GM23338 (cell line): ENCODE measurements around the gene ZNF20. TPM values are rescaled to one million over a fixed set of nuclear protein-coding genes. Genes with fewer than 3 reads are reported as not detected.

Experiments
- ATAC-seq: fragments of 200-7000 bp; cut with Tn5 transposase; 3 replicates; pipeline ENCODE4 v1.9.1; 2020
- DNase-seq: peaks from one replicate; pipeline ENCODE4 v3.0.0-alpha.2; 2015; ENCODE audit warnings: low spot score
- H2AFZ ChIP-seq: fragments of 200-600 bp; sonication (generic); 2 replicates; pipeline ENCODE4 v1.8.0; 2016; ENCODE audit warnings: antibody characterized with exemption, mild to moderate bottlenecking, moderate library complexity
- H3F3A ChIP-seq: fragments of 200-600 bp; sonication (generic); replicated peaks from 2 replicates; pipeline ENCODE4 v1.8.0; 2017; ENCODE audit warnings: antibody characterized with exemption, mixed run types, low read depth
- H3K27ac ChIP-seq: fragments of 200-600 bp; sonication (generic); 2 replicates; pipeline ENCODE4 v1.6.1; 2016; ENCODE audit warnings: low read depth
- H3K27me3 ChIP-seq: fragments of 200-600 bp; sonication (generic); 2 replicates; pipeline ENCODE4 v1.8.0; 2016; ENCODE audit warnings: mild to moderate bottlenecking, mixed run types, moderate library complexity; ENCODE audit not compliant: insufficient read depth
- H3K36me3 ChIP-seq: fragments of 200-600 bp; sonication (generic); 2 replicates; pipeline ENCODE4 v1.8.0; 2016; ENCODE audit warnings: mild to moderate bottlenecking; ENCODE audit not compliant: insufficient read depth
- H3K4me1 ChIP-seq: fragments of 200-600 bp; sonication (generic); 2 replicates; pipeline ENCODE4 v1.8.0; 2016; ENCODE audit warnings: mild to moderate bottlenecking, moderate library complexity; ENCODE audit not compliant: insufficient read depth
- H3K4me2 ChIP-seq: fragments of 200-600 bp; sonication (generic); 2 replicates; pipeline ENCODE4 v1.7.1; 2017; ENCODE audit warnings: mixed run types
- H3K4me3 ChIP-seq: fragments of 200-600 bp; sonication (generic); 2 replicates; pipeline ENCODE4 v1.6.1; 2016; ENCODE audit warnings: mixed run types
- H3K79me2 ChIP-seq: fragments of 200-600 bp; sonication (generic); replicated peaks from 2 replicates; pipeline ENCODE4 v1.8.0; 2017; ENCODE audit warnings: mild to moderate bottlenecking; ENCODE audit not compliant: insufficient read depth
- H3K9me2 ChIP-seq: fragments of 200-600 bp; sonication (generic); 2 replicates; pipeline ENCODE4 v1.8.0; 2017; ENCODE audit not compliant: insufficient read depth
- H4K20me1 ChIP-seq: fragments of 200-600 bp; sonication (generic); replicated peaks from 2 replicates; pipeline ENCODE4 v1.8.0; 2017; ENCODE audit warnings: mild to moderate bottlenecking; ENCODE audit not compliant: insufficient read depth
- H3K27ac Mint-ChIP-seq: 2 replicates; pipeline ENCODE4 v1.8.0; 2020; ENCODE audit warnings: inconsistent platforms, mild to moderate bottlenecking, moderate library complexity, mixed read lengths
- H3K27me3 Mint-ChIP-seq: 3 replicates; pipeline ENCODE4 v1.8.0; 2022; ENCODE audit warnings: low read depth, mild to moderate bottlenecking, moderate library complexity, mixed read lengths, inconsistent platforms; ENCODE audit not compliant: insufficient read depth, poor library complexity
- H3K36me3 Mint-ChIP-seq: 3 replicates; pipeline ENCODE4 v1.8.0; 2021; ENCODE audit warnings: low read depth, mild to moderate bottlenecking, inconsistent platforms, moderate library complexity, mixed read lengths
- H3K4me1 Mint-ChIP-seq: 3 replicates; pipeline ENCODE4 v1.8.0; 2020; ENCODE audit warnings: mild to moderate bottlenecking, inconsistent platforms, mixed read lengths
- H3K4me3 Mint-ChIP-seq: 3 replicates; pipeline ENCODE4 v1.8.0; 2021; ENCODE audit warnings: moderate library complexity, mild to moderate bottlenecking, inconsistent platforms, mixed read lengths
- H3K9me3 Mint-ChIP-seq: 3 replicates; pipeline ENCODE4 v1.8.0; 2020; ENCODE audit warnings: moderate library complexity, mild to moderate bottlenecking, inconsistent platforms, mixed read lengths
- JUNB ChIP-seq: IDR thresholded peaks from one replicate; pipeline ENCODE4 v1.6.1; 2016; ENCODE audit warnings: antibody characterized with exemption; ENCODE audit not compliant: unreplicated experiment
- NANOG ChIP-seq: IDR thresholded peaks from 2 replicates; pipeline ENCODE4 v1.6.1; 2016; ENCODE audit warnings: antibody characterized with exemption, borderline replicate concordance
- POLR2AphosphoS5 ChIP-seq: IDR thresholded peaks from 2 replicates; pipeline ENCODE4 v1.6.1; 2016; ENCODE audit warnings: antibody characterized with exemption, low read depth
- STAT1 ChIP-seq: IDR thresholded peaks from one replicate; pipeline ENCODE4 v1.6.1; 2016; ENCODE audit warnings: antibody characterized with exemption; ENCODE audit not compliant: unreplicated experiment
- polyA plus RNA-seq: library from polyadenylated mRNA; unstranded; fragments of >200 nt; fragmentation: Nextera tagmentation; extraction: Ambion mirVana; gene quantifications from 2 replicates; pipeline ENCODE4 v1.2.1, GENCODE V29; 2016
- total RNA-seq: library from RNA; depleted of rRNA; stranded (reverse); fragments of >200 nt; shearing (Covaris generic); gene quantifications from 2 replicates; pipeline ENCODE4 v1.2.3, GENCODE V29; 2014
- TF ChIP-seq, protein P1 (sequence below), 2 experiments: fragments of 200-600 bp in 1 of 2; sonication (generic) in 1 of 2; conservative IDR thresholded peaks; 2 replicates each; pipeline versions ENCODE4 v1.5.1 to v1.6.1; 2016 to 2017; ENCODE audit warnings: antibody characterized with exemption in 2 of 2, low read depth in 2 of 2, mild to moderate bottlenecking in 2 of 2, moderate library complexity in 1 of 2
- TF ChIP-seq, protein P2 (sequence below): IDR thresholded peaks from one replicate; pipeline ENCODE4 v1.6.1; 2018; ENCODE audit warnings: antibody characterized with exemption; ENCODE audit not compliant: unreplicated experiment
- TF ChIP-seq, protein P3 (sequence below): fragments of 250-450 bp; sonication (Bioruptor Pico); IDR thresholded peaks from 2 replicates; pipeline ENCODE4 v1.5.0; 2020; ENCODE audit warnings: mild to moderate bottlenecking, moderate library complexity

ZNF20 gene
- total and polyA plus RNA-seq, 2 experiments from 2014 or later = 4.1 to 7.5 TPM

DNA sequence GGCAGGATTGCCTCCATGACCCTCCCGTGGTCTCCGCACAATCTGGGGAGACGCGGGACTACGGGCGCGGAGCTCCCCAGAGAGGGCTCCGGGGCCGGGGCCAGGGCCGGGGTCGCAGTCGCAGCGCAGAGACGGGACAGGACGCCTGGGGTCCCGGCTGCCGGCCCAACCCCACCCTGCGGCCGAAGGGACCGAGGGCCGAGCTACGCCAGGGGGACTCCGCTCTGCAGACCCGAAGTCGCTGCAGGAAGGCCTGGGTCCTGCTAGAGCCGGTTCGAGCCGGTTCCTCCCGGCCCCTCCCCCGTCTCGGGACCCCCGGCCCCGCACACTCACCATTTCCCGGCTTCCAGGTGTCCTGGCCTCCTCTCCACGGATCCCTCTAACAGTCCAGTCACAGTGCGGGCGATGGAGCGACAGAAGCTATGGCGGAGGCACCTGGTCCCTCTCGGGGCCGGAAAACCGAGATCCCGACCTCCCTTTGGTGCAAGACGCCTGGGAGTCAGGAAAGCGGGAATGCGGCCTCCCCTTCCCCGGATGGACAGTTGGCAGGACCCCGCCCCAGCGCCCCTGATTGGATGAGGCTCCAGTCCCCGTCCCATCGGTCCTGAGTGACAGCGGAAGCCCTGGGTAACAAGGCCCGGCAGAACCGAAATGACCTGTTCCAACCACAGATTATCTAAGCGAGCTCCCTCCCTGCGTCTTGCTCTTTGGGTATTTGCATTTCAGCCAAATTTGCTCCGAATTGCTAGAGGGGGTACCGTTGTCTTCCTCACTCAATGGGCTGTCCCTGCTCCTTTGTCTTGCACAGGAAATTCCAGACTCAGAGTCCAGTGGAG, 16.3 kb upstream of the ZNF20 start, which contains the start of gene ZNF625:
Gene ZNF625 (minus strand): TSS at position 512 of the 836 bp plus-strand sequence. CDS start 176 bp downstream, at position 336.
- H3K79me2 ChIP-seq = peaks cover 47% of the 10 kb centered on the region
- H3K36me3 ChIP-seq = no peaks in the 10 kb centered on the region
- H3K9me3 Mint-ChIP-seq = peaks cover 3% of the 10 kb centered on the region; the same call in 1 of the 3 replicates
- peak within 1 kb of the TSS; percentile 82 for H3K4me2 ChIP-seq
- H3K9me2 ChIP-seq = no peaks in the 10 kb centered on the region; the same call in 1 of the 2 replicates
- TF ChIP-seq, protein P1, sequence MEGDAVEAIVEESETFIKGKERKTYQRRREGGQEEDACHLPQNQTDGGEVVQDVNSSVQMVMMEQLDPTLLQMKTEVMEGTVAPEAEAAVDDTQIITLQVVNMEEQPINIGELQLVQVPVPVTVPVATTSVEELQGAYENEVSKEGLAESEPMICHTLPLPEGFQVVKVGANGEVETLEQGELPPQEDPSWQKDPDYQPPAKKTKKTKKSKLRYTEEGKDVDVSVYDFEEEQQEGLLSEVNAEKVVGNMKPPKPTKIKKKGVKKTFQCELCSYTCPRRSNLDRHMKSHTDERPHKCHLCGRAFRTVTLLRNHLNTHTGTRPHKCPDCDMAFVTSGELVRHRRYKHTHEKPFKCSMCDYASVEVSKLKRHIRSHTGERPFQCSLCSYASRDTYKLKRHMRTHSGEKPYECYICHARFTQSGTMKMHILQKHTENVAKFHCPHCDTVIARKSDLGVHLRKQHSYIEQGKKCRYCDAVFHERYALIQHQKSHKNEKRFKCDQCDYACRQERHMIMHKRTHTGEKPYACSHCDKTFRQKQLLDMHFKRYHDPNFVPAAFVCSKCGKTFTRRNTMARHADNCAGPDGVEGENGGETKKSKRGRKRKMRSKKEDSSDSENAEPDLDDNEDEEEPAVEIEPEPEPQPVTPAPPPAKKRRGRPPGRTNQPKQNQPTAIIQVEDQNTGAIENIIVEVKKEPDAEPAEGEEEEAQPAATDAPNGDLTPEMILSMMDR (conservative IDR thresholded peaks at IDR 0.05; ENCODE audit: low read depth in 2 of 2) = no peak
- TF ChIP-seq STAT1 (no peak), JUNB (no peak), POLR2AphosphoS5 (peak; percentile 97), NANOG (no peak)
- TF ChIP-seq, protein P2, sequence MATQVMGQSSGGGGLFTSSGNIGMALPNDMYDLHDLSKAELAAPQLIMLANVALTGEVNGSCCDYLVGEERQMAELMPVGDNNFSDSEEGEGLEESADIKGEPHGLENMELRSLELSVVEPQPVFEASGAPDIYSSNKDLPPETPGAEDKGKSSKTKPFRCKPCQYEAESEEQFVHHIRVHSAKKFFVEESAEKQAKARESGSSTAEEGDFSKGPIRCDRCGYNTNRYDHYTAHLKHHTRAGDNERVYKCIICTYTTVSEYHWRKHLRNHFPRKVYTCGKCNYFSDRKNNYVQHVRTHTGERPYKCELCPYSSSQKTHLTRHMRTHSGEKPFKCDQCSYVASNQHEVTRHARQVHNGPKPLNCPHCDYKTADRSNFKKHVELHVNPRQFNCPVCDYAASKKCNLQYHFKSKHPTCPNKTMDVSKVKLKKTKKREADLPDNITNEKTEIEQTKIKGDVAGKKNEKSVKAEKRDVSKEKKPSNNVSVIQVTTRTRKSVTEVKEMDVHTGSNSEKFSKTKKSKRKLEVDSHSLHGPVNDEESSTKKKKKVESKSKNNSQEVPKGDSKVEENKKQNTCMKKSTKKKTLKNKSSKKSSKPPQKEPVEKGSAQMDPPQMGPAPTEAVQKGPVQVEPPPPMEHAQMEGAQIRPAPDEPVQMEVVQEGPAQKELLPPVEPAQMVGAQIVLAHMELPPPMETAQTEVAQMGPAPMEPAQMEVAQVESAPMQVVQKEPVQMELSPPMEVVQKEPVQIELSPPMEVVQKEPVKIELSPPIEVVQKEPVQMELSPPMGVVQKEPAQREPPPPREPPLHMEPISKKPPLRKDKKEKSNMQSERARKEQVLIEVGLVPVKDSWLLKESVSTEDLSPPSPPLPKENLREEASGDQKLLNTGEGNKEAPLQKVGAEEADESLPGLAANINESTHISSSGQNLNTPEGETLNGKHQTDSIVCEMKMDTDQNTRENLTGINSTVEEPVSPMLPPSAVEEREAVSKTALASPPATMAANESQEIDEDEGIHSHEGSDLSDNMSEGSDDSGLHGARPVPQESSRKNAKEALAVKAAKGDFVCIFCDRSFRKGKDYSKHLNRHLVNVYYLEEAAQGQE = peak; percentile 14
- TF ChIP-seq, protein P3, sequence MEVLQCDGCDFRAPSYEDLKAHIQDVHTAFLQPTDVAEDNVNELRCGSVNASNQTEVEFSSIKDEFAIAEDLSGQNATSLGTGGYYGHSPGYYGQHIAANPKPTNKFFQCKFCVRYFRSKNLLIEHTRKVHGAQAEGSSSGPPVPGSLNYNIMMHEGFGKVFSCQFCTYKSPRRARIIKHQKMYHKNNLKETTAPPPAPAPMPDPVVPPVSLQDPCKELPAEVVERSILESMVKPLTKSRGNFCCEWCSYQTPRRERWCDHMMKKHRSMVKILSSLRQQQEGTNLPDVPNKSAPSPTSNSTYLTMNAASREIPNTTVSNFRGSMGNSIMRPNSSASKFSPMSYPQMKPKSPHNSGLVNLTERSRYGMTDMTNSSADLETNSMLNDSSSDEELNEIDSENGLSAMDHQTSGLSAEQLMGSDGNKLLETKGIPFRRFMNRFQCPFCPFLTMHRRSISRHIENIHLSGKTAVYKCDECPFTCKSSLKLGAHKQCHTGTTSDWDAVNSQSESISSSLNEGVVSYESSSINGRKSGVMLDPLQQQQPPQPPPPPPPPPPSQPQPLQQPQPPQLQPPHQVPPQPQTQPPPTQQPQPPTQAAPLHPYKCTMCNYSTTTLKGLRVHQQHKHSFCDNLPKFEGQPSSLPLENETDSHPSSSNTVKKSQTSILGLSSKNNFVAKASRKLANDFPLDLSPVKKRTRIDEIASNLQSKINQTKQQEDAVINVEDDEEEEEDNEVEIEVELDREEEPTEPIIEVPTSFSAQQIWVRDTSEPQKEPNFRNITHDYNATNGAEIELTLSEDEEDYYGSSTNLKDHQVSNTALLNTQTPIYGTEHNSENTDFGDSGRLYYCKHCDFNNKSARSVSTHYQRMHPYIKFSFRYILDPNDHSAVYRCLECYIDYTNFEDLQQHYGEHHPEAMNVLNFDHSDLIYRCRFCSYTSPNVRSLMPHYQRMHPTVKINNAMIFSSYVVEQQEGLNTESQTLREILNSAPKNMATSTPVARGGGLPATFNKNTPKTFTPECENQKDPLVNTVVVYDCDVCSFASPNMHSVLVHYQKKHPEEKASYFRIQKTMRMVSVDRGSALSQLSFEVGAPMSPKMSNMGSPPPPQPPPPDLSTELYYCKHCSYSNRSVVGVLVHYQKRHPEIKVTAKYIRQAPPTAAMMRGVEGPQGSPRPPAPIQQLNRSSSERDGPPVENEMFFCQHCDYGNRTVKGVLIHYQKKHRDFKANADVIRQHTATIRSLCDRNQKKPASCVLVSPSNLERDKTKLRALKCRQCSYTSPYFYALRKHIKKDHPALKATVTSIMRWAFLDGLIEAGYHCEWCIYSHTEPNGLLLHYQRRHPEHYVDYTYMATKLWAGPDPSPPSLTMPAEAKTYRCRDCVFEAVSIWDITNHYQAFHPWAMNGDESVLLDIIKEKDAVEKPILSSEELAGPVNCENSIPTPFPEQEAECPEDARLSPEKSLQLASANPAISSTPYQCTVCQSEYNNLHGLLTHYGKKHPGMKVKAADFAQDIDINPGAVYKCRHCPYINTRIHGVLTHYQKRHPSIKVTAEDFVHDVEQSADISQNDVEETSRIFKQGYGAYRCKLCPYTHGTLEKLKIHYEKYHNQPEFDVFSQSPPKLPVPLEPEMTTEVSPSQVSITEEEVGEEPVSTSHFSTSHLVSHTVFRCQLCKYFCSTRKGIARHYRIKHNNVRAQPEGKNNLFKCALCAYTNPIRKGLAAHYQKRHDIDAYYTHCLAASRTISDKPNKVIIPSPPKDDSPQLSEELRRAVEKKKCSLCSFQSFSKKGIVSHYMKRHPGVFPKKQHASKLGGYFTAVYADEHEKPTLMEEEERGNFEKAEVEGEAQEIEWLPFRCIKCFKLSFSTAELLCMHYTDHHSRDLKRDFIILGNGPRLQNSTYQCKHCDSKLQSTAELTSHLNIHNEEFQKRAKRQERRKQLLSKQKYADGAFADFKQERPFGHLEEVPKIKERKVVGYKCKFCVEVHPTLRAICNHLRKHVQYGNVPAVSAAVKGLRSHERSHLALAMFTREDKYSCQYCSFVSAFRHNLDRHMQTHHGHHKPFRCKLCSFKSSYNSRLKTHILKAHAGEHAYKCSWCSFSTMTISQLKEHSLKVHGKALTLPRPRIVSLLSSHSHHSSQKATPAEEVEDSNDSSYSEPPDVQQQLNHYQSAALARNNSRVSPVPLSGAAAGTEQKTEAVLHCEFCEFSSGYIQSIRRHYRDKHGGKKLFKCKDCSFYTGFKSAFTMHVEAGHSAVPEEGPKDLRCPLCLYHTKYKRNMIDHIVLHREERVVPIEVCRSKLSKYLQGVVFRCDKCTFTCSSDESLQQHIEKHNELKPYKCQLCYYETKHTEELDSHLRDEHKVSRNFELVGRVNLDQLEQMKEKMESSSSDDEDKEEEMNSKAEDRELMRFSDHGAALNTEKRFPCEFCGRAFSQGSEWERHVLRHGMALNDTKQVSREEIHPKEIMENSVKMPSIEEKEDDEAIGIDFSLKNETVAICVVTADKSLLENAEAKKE (CRISPR knock-in tag) = no peak
- H3K27ac Mint-ChIP-seq = peak within 1 kb of the TSS; percentile 98
- ATAC-seq (peak; percentile 97), DNase-seq (peak; percentile 99)
- peak within 1 kb of the TSS; percentile 77 for H3K4me3 Mint-ChIP-seq
- H3F3A ChIP-seq = no peaks in the 10 kb centered on the region
- no peaks in the 10 kb centered on the region for H3K27me3 ChIP-seq
- H3K4me1 ChIP-seq = peaks cover 16% of the 10 kb centered on the region
- H3K27ac ChIP-seq = peak within 1 kb of the TSS; percentile 98
- H3K4me3 ChIP-seq = peak within 1 kb of the TSS; percentile 99
- peak within 1 kb of the TSS; percentile 93 for H2AFZ ChIP-seq
- H3K4me1 Mint-ChIP-seq = peaks cover 10% of the 10 kb centered on the region
- peaks cover 33% of the 10 kb centered on the region for H3K36me3 Mint-ChIP-seq
- H3K27me3 Mint-ChIP-seq = peaks cover 8% of the 10 kb centered on the region
- H4K20me1 ChIP-seq = peaks cover 16% of the 10 kb centered on the region
